GM18526 (cell line): ENCODE results near the gene SMAD3.

Experiments
- POLR2A ChIP-seq: IDR thresholded peaks from 3 replicates; pipeline ENCODE4 v1.6.1; 2011; ENCODE audit not compliant: insufficient read length; ENCODE audit errors: extremely low read depth

SMAD3 gene

GRCh38 chr15:67183443-67184169, 118.2 kb downstream of the SMAD3 start:
- no peak for TF ChIP-seq POLR2A

GRCh38 chr15:67184208-67184925, 119.0 kb downstream of the SMAD3 start:
- TF ChIP-seq POLR2A = no peak

DNA sequence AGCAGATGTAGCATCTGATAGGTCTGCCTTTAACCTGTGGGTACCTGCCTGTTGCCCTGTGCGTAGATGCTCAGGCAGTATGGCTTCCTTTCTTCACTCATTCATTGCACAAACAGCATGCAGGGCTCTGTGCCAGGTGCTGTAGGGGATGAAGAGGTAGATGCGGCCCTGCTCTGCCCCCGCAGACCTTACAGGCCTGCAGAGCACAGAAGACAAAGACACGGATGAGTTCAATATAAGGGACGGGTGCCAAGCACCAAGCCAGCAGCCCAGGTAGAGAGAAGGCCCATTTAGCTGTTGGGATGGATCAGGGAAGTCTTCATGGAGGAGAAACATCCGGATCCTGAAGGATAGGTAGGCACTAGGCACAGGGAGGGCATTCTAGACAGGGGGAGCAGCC, 119.6 kb downstream of the SMAD3 start:
- TF ChIP-seq POLR2A = no peak

GRCh38 chr15:67185621-67186225, 120.3 kb downstream of the SMAD3 start:
- TF ChIP-seq POLR2A = no peak

GRCh38 chr15:67186226-67186649, 120.8 kb downstream of the SMAD3 start:
- TF ChIP-seq POLR2A = no peak

- TF ChIP-seq POLR2A = no peak
These were observed 121.3 kb downstream of the SMAD3 start for GRCh38 chr15:67186688-67187087.

DNA sequence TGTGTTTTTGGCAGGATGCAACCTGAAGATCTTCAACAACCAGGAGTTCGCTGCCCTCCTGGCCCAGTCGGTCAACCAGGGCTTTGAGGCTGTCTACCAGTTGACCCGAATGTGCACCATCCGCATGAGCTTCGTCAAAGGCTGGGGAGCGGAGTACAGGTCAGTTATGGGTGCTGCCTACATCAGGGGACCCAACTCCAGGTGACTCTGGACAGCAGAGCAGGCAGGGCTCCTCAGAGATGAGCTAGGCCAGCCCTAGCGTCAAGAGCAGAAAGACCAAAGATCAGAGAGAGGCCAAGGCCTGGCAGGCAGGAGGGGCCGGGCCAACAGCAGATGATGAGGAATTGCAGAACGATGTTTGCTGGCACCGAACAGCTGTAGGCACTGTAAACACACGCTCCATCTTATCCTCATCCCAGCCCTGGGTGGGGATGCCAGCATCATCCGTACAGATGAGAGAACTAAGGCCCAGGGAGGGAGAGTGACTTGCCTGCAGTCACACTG, 122.0 kb downstream of the SMAD3 start:
- TF ChIP-seq POLR2A = no peak

GRCh38 chr15:67188551-67189218, 123.3 kb downstream of the SMAD3 start:
- no peak for TF ChIP-seq POLR2A

DNA sequence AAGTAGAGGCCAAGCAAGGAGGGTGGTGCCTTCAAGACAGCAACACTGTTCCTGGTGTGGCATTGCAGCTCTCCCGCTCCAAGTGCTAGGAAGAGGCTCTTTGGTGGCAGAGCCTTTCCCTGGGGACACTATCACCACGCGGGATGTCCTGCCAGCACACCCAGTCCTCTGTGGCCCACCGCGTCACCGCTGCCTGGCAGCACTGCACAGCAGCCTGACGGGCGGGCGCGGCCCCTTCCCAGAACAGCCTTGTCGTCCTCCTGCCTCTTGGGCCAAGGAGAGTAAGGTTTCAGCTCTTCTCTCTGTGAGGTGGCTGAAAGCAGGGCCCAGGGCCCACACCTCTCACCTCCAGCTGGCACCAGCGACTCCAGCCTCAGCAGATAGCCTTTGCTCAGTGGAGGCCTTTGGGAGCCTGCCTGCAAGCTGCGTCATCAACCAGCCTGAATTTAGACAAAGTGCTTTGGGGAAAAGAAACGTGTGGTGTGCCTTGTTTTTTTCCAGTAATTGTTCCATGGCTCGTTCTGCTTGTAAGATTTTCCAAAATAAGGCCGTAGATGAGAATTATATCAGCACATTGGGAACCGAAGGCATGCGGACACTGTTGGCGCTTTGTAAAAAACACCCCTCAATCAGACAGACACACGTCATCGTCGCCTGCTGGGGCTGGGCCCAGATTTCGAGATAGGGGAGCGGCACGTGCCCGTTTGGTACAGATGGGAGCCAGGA, 124.1 kb downstream of the SMAD3 start:
- no peak for TF ChIP-seq POLR2A

GRCh38 chr15:67190326-67190725, 124.9 kb downstream of the SMAD3 start:
- TF ChIP-seq POLR2A = no peak

DNA sequence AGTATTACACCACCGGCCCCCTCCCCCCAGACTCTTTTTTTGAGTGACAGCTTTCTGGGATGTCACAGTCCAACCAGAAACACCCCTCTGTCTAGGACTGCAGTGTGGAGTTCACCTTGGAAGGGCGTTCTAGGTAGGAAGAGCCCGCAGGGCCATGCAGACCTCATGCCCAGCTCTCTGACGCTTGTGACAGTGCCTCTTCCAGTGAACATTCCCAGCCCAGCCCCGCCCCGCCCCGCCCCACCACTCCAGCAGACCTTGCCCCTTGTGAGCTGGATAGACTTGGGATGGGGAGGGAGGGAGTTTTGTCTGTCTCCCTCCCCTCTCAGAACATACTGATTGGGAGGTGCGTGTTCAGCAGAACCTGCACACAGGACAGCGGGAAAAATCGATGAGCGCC, 125.4 kb downstream of the SMAD3 start:
- TF ChIP-seq POLR2A = no peak

DNA sequence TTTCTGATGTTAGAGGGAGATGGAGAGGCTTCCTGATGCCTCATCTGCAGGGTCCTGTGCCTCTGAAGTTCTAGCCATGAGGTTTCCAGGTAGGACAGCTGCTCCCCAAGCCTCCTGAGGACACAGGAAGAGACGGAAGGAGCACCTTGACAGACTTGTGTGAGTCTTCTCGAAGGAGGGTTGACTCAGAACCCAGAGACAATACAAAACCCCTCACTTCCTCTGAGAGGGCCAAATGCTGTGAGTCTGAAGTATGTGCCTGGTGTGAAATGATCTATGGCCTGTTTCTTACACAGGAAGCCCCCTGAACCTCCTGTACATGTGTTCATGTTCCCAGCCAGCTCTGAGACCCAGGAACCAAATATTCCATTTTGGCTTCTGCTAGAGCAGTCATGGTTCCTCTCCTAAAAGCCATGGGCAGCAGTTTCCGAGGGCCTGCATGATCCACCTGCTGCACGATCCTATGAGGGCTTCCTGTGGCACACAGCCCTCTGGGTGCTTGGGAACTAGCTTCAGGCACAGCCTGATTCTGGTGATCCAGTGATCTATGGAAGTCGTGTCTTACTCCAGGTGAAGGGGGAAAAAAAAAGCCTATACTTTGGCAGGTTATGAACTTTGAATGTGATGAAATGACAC, 126.9 kb downstream of the SMAD3 start:
- no peak for TF ChIP-seq POLR2A

DNA sequence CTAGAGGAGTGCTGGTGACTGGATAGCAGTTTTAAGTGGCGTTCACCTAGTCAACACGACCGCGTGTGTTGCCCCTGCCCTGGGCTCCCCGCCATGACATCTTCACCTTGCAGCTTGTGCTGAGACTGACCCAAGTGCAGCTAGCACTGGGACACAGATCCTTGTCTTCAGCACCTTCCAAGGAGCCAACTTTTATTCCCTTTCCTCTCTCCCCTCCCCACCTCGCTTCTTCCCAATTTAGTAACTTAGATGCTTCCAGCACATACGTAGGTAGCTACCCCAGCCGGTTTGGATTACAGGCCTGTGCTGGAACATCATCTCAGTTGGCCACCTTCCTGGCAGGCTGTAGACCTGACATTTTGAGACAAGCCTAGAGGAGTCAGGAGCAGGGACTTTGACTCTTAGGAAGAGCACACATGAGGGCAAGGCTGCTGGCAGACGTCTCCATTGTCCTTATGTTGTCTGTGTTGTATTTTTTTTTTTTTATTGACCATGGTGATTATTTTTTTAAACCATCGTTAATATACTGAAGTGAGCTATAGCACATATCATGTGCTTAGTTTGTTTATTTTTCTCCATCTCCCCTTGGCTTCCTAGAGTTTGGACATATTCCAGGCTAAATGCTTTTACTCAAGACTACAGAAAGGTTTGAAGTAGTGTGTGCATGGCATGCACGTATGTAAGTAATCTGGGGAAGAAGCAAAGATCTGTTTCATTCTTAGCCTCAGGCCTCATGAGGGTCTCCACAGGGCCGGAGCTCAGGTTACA, 128.0 kb downstream of the SMAD3 start:
- TF ChIP-seq POLR2A = no peak
